ENCODE measurements around the gene TVP23C. TPM values are rescaled to one million over a fixed set of nuclear protein-coding genes. Genes with fewer than 3 reads are reported as not detected.

The TVP23C gene
- total and polyA plus RNA-seq, 9 of the 15 experiments (the other 6 are each of a cell fraction or from before 2014, with no cell fraction given) = 5.7 to 16.8 (median 8.2) TPM

DNA sequence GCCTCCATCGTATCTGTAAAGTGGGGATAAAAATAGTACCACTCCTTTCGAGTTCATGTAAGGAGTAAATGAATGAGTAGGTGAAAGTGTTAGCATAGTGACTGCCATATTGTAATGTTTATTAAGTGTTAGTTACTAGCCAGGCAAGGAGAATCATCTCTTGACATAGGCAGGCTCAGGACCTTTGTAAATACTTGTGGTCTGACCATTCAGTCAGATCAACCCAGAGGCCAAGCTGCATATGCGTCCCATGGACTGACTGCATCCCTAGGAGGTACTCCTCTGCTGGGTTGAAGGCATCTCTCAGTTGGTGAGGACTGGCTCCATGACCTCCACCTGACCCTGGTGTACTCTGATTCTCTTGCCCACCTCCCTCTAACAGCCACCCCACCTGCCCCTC lies 55.4 kb downstream of the TVP23C start:
- no peaks in the 10 kb centered on the region for H4K20me1 ChIP-seq (replicated peaks; ENCODE audit: control insufficient read depth, insufficient read depth, low read length)
- H3K79me2 ChIP-seq (ENCODE audit: control insufficient read depth, insufficient read depth, low read length) = no peaks in the 10 kb centered on the region
- intact Hi-C loops (cut with micrococcal nuclease) (no loop called here), in situ Hi-C loops (cut with MboI) (no loop called here)
- WGBS (ENCODE audit: insufficient coverage, low coverage, missing lambda C conversion rate) = 94% methylated on average over 3 of the region's 3 CpGs
- no peak overlapping the region for H3K27ac ChIP-seq (ENCODE audit: extremely low read depth, low read depth, low read length)
- no peak overlapping the region for H3K4me3 ChIP-seq
- no peak overlapping the region for H2AFZ ChIP-seq (ENCODE audit: low read depth, low read length)
- POLR2A ChIA-PET = no interaction called here
- no peaks in the 10 kb centered on the region for H3K27me3 ChIP-seq (ENCODE audit: control insufficient read depth in 2 of 2, insufficient read depth in 2 of 2, low read length in 2 of 2)
- FAIRE-seq (no peak), DNase-seq (ENCODE audit: extremely low read depth in 1 of 4, low spot score in 3 of 4) (no peak), ATAC-seq (no peak)
- H3K9me1 ChIP-seq (ENCODE audit: control insufficient read depth, insufficient read depth, low read length) = no peaks in the 10 kb centered on the region
- no peaks in the 10 kb centered on the region for H3K9me3 ChIP-seq (replicated peaks; ENCODE audit: control insufficient read depth, insufficient read depth, low read depth, low read length)
- TF ChIP-seq ZNF232 (CRISPR knock-in tag; IDR thresholded peaks at IDR 0.05) = no peak
- TF ChIP-seq, protein P1, sequence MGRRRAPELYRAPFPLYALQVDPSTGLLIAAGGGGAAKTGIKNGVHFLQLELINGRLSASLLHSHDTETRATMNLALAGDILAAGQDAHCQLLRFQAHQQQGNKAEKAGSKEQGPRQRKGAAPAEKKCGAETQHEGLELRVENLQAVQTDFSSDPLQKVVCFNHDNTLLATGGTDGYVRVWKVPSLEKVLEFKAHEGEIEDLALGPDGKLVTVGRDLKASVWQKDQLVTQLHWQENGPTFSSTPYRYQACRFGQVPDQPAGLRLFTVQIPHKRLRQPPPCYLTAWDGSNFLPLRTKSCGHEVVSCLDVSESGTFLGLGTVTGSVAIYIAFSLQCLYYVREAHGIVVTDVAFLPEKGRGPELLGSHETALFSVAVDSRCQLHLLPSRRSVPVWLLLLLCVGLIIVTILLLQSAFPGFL (CRISPR knock-in tag; IDR thresholded peaks at IDR 0.05) = no peak
- TF ChIP-seq, protein P2, sequence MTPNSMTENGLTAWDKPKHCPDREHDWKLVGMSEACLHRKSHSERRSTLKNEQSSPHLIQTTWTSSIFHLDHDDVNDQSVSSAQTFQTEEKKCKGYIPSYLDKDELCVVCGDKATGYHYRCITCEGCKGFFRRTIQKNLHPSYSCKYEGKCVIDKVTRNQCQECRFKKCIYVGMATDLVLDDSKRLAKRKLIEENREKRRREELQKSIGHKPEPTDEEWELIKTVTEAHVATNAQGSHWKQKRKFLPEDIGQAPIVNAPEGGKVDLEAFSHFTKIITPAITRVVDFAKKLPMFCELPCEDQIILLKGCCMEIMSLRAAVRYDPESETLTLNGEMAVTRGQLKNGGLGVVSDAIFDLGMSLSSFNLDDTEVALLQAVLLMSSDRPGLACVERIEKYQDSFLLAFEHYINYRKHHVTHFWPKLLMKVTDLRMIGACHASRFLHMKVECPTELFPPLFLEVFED (CRISPR knock-in tag; conservative IDR thresholded peaks at IDR 0.05) = no peak
- no peak for TF ChIP-seq NCOA2 (IDR thresholded peaks at IDR 0.05; ENCODE audit: partially characterized antibody in 2 of 2)
- no peak for TF ChIP-seq PHF8 (IDR thresholded peaks at IDR 0.05; ENCODE audit: borderline replicate concordance, low read length)
- TF ChIP-seq ERF (CRISPR knock-in tag; IDR thresholded peaks at IDR 0.05) = no peak
- no peak for TF ChIP-seq NR2C2 (CRISPR knock-in tag; IDR thresholded peaks at IDR 0.05)
- no peak for TF ChIP-seq NR2C2 (tag; IDR thresholded peaks at IDR 0.05)
- no peak for TF ChIP-seq ELF1 (tag; IDR thresholded peaks at IDR 0.05)
- TF ChIP-seq, protein P3, sequence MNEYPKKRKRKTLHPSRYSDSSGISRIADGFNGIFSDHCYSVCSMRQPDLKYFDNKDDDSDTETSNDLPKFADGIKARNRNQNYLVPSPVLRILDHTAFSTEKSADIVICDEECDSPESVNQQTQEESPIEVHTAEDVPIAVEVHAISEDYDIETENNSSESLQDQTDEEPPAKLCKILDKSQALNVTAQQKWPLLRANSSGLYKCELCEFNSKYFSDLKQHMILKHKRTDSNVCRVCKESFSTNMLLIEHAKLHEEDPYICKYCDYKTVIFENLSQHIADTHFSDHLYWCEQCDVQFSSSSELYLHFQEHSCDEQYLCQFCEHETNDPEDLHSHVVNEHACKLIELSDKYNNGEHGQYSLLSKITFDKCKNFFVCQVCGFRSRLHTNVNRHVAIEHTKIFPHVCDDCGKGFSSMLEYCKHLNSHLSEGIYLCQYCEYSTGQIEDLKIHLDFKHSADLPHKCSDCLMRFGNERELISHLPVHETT (CRISPR knock-in tag; conservative IDR thresholded peaks at IDR 0.05 in 1 of 2, IDR thresholded peaks at IDR 0.05 in 1 of 2) = no peak
- no peak for TF ChIP-seq SAFB2 (IDR thresholded peaks at IDR 0.05; ENCODE audit: borderline replicate concordance, low read depth, low read length, severe bottlenecking)
- TF ChIP-seq NCOA4 (IDR thresholded peaks at IDR 0.05; ENCODE audit: partially characterized antibody) = no peak
- no peak for TF ChIP-seq SMARCA4 (IDR thresholded peaks at IDR 0.05)
- TF ChIP-seq, protein P4, sequence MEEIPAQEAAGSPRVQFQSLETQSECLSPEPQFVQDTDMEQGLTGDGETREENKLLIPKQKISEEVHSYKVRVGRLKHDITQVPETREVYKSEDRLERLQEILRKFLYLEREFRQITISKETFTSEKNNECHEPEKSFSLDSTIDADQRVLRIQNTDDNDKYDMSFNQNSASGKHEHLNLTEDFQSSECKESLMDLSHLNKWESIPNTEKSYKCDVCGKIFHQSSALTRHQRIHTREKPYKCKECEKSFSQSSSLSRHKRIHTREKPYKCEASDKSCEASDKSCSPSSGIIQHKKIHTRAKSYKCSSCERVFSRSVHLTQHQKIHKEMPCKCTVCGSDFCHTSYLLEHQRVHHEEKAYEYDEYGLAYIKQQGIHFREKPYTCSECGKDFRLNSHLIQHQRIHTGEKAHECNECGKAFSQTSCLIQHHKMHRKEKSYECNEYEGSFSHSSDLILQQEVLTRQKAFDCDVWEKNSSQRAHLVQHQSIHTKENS (CRISPR knock-in tag; IDR thresholded peaks at IDR 0.05) = no peak
- TF ChIP-seq, protein P5, sequence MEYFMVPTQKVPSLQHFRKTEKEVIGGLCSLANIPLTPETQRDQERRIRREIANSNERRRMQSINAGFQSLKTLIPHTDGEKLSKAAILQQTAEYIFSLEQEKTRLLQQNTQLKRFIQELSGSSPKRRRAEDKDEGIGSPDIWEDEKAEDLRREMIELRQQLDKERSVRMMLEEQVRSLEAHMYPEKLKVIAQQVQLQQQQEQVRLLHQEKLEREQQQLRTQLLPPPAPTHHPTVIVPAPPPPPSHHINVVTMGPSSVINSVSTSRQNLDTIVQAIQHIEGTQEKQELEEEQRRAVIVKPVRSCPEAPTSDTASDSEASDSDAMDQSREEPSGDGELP (CRISPR knock-in tag; IDR thresholded peaks at IDR 0.05; ENCODE audit: borderline replicate concordance) = no peak
- CTCF ChIA-PET (ENCODE audit: low intra/inter-chr PET ratio) = no interaction called here
- no peak overlapping the region for H3K4me2 ChIP-seq (ENCODE audit: insufficient read depth, low read length)
- H3K9ac ChIP-seq (ENCODE audit: insufficient read depth in 1 of 2, low read depth in 2 of 2, low read length in 2 of 2) = no peak overlapping the region
- 0 out of 3 replicates have a peak, but pooled peaks cover 2% of the 10 kb centered on the region for H3K36me3 ChIP-seq (ENCODE audit: control insufficient read depth, insufficient read depth, low read length)
- peaks cover 0 to 3% of the 10 kb centered on the region in 2 experiments; a peak in 1 of 5 replicates for H3K4me1 ChIP-seq (replicated peaks in 1 of 2; ENCODE audit: control insufficient read depth in 2 of 2, insufficient read depth in 2 of 2, low read length in 2 of 2)
- BruUV-seq (replicated peaks) = no TSS peak

Measured in K562 (cell line).